ENCODE measurements around the gene UBE2J2. TPM values are rescaled to one million over a fixed set of nuclear protein-coding genes. Genes with fewer than 3 reads are reported as not detected.
A peak's percentile ranks its signal among the peaks of the same experiment; 100 is the strongest.

Gene UBE2J2
- total RNA-seq, 1 donor from 2014 or later, result 49.3 TPM

- TF ChIP-seq CTCF (conservative IDR thresholded peaks at IDR 0.05; ENCODE audit: low read depth, low read length), result no peak
- no peak for DNase-seq (ENCODE audit: low read depth)
Observed at GRCh38 chr1:1207571-1207892, 66.1 kb downstream of the UBE2J2 start.

GRCh38 chr1:1206966-1207531, 66.6 kb downstream of the UBE2J2 start:
- no peak for DNase-seq (ENCODE audit: low read depth)
- no peak overlapping the region for H3K4me3 ChIP-seq (ENCODE audit: low read depth, low read length)
- TF ChIP-seq CTCF (conservative IDR thresholded peaks at IDR 0.05; ENCODE audit: low read depth, low read length), result no peak

More at GRCh38 chr1:1207571-1207892, 66.1 kb downstream of the UBE2J2 start:
- H3K4me3 ChIP-seq (ENCODE audit: low read depth, low read length), result no peak overlapping the region

GRCh38 chr1:1206376-1206965, 67.2 kb downstream of the UBE2J2 start, which contains the start of gene TNFRSF18:
Gene TNFRSF18, minus strand, starts transcription at chr1:1206592. Its CDS starts 21 bp downstream, at chr1:1206571.
- no peak for TF ChIP-seq CTCF (conservative IDR thresholded peaks at IDR 0.05; ENCODE audit: low read depth, low read length)
- no peak for DNase-seq (ENCODE audit: low read depth)
- peak within 1 kb of the TSS; percentile 5 for H3K4me3 ChIP-seq (ENCODE audit: low read depth, low read length)

GRCh38 chr1:1205769-1206375, 67.8 kb downstream of the UBE2J2 start:
- DNase-seq (ENCODE audit: low read depth), result no peak
- peak overlapping the region; percentile 5 for H3K4me3 ChIP-seq (ENCODE audit: low read depth, low read length)
- TF ChIP-seq CTCF (conservative IDR thresholded peaks at IDR 0.05; ENCODE audit: low read depth, low read length), result no peak

GRCh38 chr1:1204998-1205768, 68.5 kb downstream of the UBE2J2 start:
- no peak for TF ChIP-seq CTCF (conservative IDR thresholded peaks at IDR 0.05; ENCODE audit: low read depth, low read length)
- H3K4me3 ChIP-seq (ENCODE audit: low read depth, low read length), result no peak overlapping the region
- DNase-seq (ENCODE audit: low read depth), result no peak

GRCh38 chr1:1204425-1204920, 69.2 kb downstream of the UBE2J2 start:
- no peak for DNase-seq (ENCODE audit: low read depth)
- no peak for TF ChIP-seq CTCF (conservative IDR thresholded peaks at IDR 0.05; ENCODE audit: low read depth, low read length)
- no peak overlapping the region for H3K4me3 ChIP-seq (ENCODE audit: low read depth, low read length)

Other genes with a start within 250 kb of the UBE2J2 start
- 0.36 and 1.6 TPM in 2 replicates for gene RNF223, start 199.5 kb downstream of the UBE2J2 start, total RNA-seq
- 20.2 and 24.9 TPM in 2 replicates for gene C1orf159, start 157.8 kb downstream of the UBE2J2 start, total RNA-seq
- gene TTLL10, start 100.0 kb downstream of the UBE2J2 start, total RNA-seq, result not detected in 2 replicates
- gene TNFRSF18, start 67.3 kb downstream of the UBE2J2 start, total RNA-seq, result 0.65 and 3.1 TPM in 2 replicates
- 0.36 and 0.40 TPM in 2 replicates for gene TNFRSF4, start 59.7 kb downstream of the UBE2J2 start, total RNA-seq
- gene SDF4, start 41.9 kb downstream of the UBE2J2 start, total RNA-seq, result 149 and 156 TPM in 2 replicates
- gene B3GALT6, start 41.6 kb downstream of the UBE2J2 start, total RNA-seq, result 34.1 and 36.6 TPM in 2 replicates
- 1.7 and 5.1 TPM in 2 replicates for gene C1QTNF12, start 27.1 kb downstream of the UBE2J2 start, total RNA-seq
- gene SCNN1D, start 6.6 kb upstream of the UBE2J2 start, total RNA-seq, result 0.14 and 1.5 TPM in 2 replicates
- 21.8 and 29.1 TPM in 2 replicates for gene ACAP3, start 34.1 kb upstream of the UBE2J2 start, total RNA-seq
- 46.5 and 92.7 TPM in 2 replicates for gene PUSL1, start 34.7 kb upstream of the UBE2J2 start, total RNA-seq
- 58.7 and 118 TPM in 2 replicates for gene INTS11, start 50.8 kb upstream of the UBE2J2 start, total RNA-seq
- gene CPTP, start 50.9 kb upstream of the UBE2J2 start, total RNA-seq, result 40.1 and 42.4 TPM in 2 replicates
- not detected in 2 replicates for gene TAS1R3, start 57.4 kb upstream of the UBE2J2 start, total RNA-seq
- 78.6 and 113 TPM in 2 replicates for gene DVL1, start 75.6 kb upstream of the UBE2J2 start, total RNA-seq
- gene MXRA8, start 84.7 kb upstream of the UBE2J2 start, total RNA-seq, result 43.2 and 137 TPM in 2 replicates
- gene AURKAIP1, start 101.4 kb upstream of the UBE2J2 start, total RNA-seq, result 258 and 347 TPM in 2 replicates
- 47.3 and 96.3 TPM in 2 replicates for gene CCNL2, start 125.5 kb upstream of the UBE2J2 start, total RNA-seq
- gene MRPL20, start 133.4 kb upstream of the UBE2J2 start, total RNA-seq, result 150 and 246 TPM in 2 replicates
- gene ANKRD65, start 147.4 kb upstream of the UBE2J2 start, total RNA-seq, result 2.7 and 4.0 TPM in 2 replicates
- 41.6 and 56.3 TPM in 2 replicates for gene VWA1, start 161.8 kb upstream of the UBE2J2 start, total RNA-seq
- gene ATAD3C, start 175.8 kb upstream of the UBE2J2 start, total RNA-seq, result under 0.01 and 0.36 TPM in 2 replicates
- 42.8 and 91.2 TPM in 2 replicates for gene ATAD3B, start 197.9 kb upstream of the UBE2J2 start, total RNA-seq
- gene ATAD3A, start 238.3 kb upstream of the UBE2J2 start, total RNA-seq, result 52.6 and 110 TPM in 2 replicates